K562 (cell line): ENCODE data around the gene FSTL3. TPM values are rescaled to one million over a fixed set of nuclear protein-coding genes. Genes with fewer than 3 reads are reported as not detected.

Experiments used
- CSDE1 ChIP-seq, 2 experiments: fragments of 450-650 bp; IDR thresholded peaks; 2 replicates each; pipeline ENCODE4 v1.6.1; 2016; ENCODE audit warnings: mild to moderate bottlenecking in 1 of 2
- CXXC5 ChIP-seq: fragments of 250-450 bp; sonication (Bioruptor Pico); IDR thresholded peaks from 2 replicates; pipeline ENCODE4 v1.8.0; 2022; ENCODE audit warnings: inconsistent platforms, mild to moderate bottlenecking, moderate library complexity
- E2F4 ChIP-seq: sonication (generic); formaldehyde crosslinking; IDR thresholded peaks from 2 replicates; pipeline ENCODE4 v1.8.0; 2022; ENCODE audit warnings: mild to moderate bottlenecking, low read depth, missing genetic modification reagents
- FOXJ2 ChIP-seq: fragments of 200-800 bp; sonication (Bioruptor generic); IDR thresholded peaks from 2 replicates; pipeline ENCODE4 v1.6.1; 2016; ENCODE audit warnings: missing genetic modification characterization, missing compliant biosample characterization
- MCM7 ChIP-seq, 2 experiments: fragments of 450-650 bp; IDR thresholded peaks; 2 replicates each; pipeline ENCODE4 v1.6.1; 2016 to 2018
- MED1 ChIP-seq: sonication (generic); formaldehyde crosslinking; IDR thresholded peaks from 2 replicates; pipeline ENCODE4 v1.8.1; 2023; ENCODE audit warnings: missing genetic modification reagents, borderline replicate concordance
- MYBL2 ChIP-seq, 2 experiments: fragments of 450-650 bp in 1 of 2; sonication (generic) in 1 of 2; formaldehyde crosslinking in 1 of 2; IDR thresholded peaks; 2 replicates each; pipeline versions ENCODE4 v1.6.1 to v1.8.1; 2017 to 2022; ENCODE audit warnings: borderline replicate concordance in 1 of 2, inconsistent platforms in 1 of 2, low read depth in 1 of 2, mild to moderate bottlenecking in 1 of 2, missing genetic modification reagents in 1 of 2, moderate library complexity in 1 of 2
- MYNN ChIP-seq, 2 experiments: sonication (generic); formaldehyde crosslinking in 1 of 2; IDR thresholded peaks; 2 replicates each; pipeline versions ENCODE4 v1.5.0 to v1.6.1; 2016 to 2020; ENCODE audit warnings: antibody characterized with exemption in 1 of 2, missing genetic modification reagents in 1 of 2
- NUFIP1 ChIP-seq: fragments of 450-650 bp; IDR thresholded peaks from 2 replicates; pipeline ENCODE4 v1.6.1; 2018; ENCODE audit not compliant: partially characterized antibody
- PHF8 ChIP-seq: fragments of 200-600 bp; sonication (generic); IDR thresholded peaks from 2 replicates; pipeline ENCODE4 v1.6.1; 2012; ENCODE audit warnings: mixed run types, mild to moderate bottlenecking, inconsistent platforms, low read length, moderate library complexity, borderline replicate concordance
- SMAD4 ChIP-seq: fragments of 250-450 bp; sonication (Bioruptor Pico); conservative IDR thresholded peaks from 2 replicates; pipeline ENCODE4 v1.8.0; 2021; ENCODE audit warnings: inconsistent platforms, mild to moderate bottlenecking, moderate library complexity
- ZBTB1 ChIP-seq: sonication (generic); formaldehyde crosslinking; IDR thresholded peaks from 2 replicates; pipeline ENCODE4 v1.8.1; 2023; ENCODE audit warnings: missing genetic modification reagents, low read depth, mild to moderate bottlenecking, borderline replicate concordance
- ZNF23 ChIP-seq: fragments of 250-450 bp; sonication (Bioruptor Pico); IDR thresholded peaks from 2 replicates; pipeline ENCODE4 v1.4.0; 2020; ENCODE audit warnings: mild to moderate bottlenecking
- ZNF24 ChIP-seq: fragments of 450-650 bp; IDR thresholded peaks from 2 replicates; pipeline ENCODE4 v1.6.1; 2016
- ZNF589 ChIP-seq: fragments of 200-800 bp; sonication (Bioruptor generic); IDR thresholded peaks from 2 replicates; pipeline ENCODE4 v1.6.1; 2016; ENCODE audit warnings: low read depth, missing genetic modification characterization, missing compliant biosample characterization
- ZNF695 ChIP-seq: fragments of 450-650 bp; formaldehyde crosslinking; IDR thresholded peaks from 2 replicates; pipeline ENCODE4 v1.4.0; 2020; ENCODE audit warnings: mild to moderate bottlenecking, moderate library complexity
- polyA plus RNA-seq, 8 experiments: library from polyadenylated mRNA; depleted of rRNA in 4 of 8; stranded (reverse) in 5 of 8; unstranded in 3 of 8; fragments of >200 nt; fragmentation: Nextera tagmentation in 2 of 8; fragmentation: Illumina TruSeq in 1 of 8; extraction: Ambion mirVana in 2 of 8; extraction: Trizol in 1 of 8; gene quantifications; 2 replicates each; pipeline versions ENCODE4 v1.2.1 to v1.2.3, GENCODE V29; 2011 to 2014; ENCODE audit warnings: inconsistent platforms in 1 of 8, missing spikeins in 1 of 8
- total RNA-seq, 7 experiments: library from RNA; depleted of rRNA in 6 of 7; stranded (reverse); fragments of >200 nt in 6 of 7; fragmentation: Illumina TruSeq in 2 of 7; extraction: Trizol in 2 of 7; gene quantifications; 2 replicates each; pipeline versions ENCODE4 v1.2.1 to v1.2.3, GENCODE V29; 2011 to 2021; ENCODE audit warnings: low replicate concordance in 1 of 7
- TF ChIP-seq, protein P1 (sequence below): sonication (generic); formaldehyde crosslinking; IDR thresholded peaks from 2 replicates; pipeline ENCODE4 v1.8.0; 2022; ENCODE audit warnings: mild to moderate bottlenecking, missing genetic modification reagents, borderline replicate concordance
- TF ChIP-seq, protein P2 (sequence below), 2 experiments: fragments of 450-650 bp in 1 of 2; sonication (generic) in 1 of 2; formaldehyde crosslinking; conservative IDR thresholded peaks; 2 replicates each; pipeline versions ENCODE4 v1.4.0 to v1.8.1; 2020 to 2022; ENCODE audit warnings: mild to moderate bottlenecking in 1 of 2, missing genetic modification reagents in 1 of 2
- TF ChIP-seq, protein P3 (sequence below): fragments of 450-650 bp; IDR thresholded peaks from 2 replicates; pipeline ENCODE4 v1.6.1; 2016; ENCODE audit warnings: mild to moderate bottlenecking

FSTL3 gene
- total and polyA plus RNA-seq, 9 of the 15 experiments (the other 6 are each of a cell fraction or from before 2014, with no cell fraction given) = 0.35 to 6.8 (median 4.2) TPM; not detected in 1

- TF ChIP-seq, protein P1, sequence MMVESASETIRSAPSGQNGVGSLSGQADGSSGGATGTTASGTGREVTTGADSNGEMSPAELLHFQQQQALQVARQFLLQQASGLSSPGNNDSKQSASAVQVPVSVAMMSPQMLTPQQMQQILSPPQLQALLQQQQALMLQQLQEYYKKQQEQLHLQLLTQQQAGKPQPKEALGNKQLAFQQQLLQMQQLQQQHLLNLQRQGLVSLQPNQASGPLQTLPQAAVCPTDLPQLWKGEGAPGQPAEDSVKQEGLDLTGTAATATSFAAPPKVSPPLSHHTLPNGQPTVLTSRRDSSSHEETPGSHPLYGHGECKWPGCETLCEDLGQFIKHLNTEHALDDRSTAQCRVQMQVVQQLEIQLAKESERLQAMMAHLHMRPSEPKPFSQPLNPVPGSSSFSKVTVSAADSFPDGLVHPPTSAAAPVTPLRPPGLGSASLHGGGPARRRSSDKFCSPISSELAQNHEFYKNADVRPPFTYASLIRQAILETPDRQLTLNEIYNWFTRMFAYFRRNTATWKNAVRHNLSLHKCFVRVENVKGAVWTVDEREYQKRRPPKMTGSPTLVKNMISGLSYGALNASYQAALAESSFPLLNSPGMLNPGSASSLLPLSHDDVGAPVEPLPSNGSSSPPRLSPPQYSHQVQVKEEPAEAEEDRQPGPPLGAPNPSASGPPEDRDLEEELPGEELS (CRISPR knock-in tag) = 0 out of 2 replicates have a peak, but pooled peaks have one; percentile 35
- no peak for TF ChIP-seq E2F4 (CRISPR knock-in tag)
- TF ChIP-seq ZNF23 (CRISPR knock-in tag) = no peak
- no peak for TF ChIP-seq ZNF589 (CRISPR knock-in tag)
- TF ChIP-seq ZNF695 (CRISPR knock-in tag) = no peak
- TF ChIP-seq FOXJ2 (tag) = peak; percentile 44; the same call in 1 of the 2 replicates
- peak; percentile 99 for TF ChIP-seq CXXC5 (CRISPR knock-in tag)
- TF ChIP-seq MED1 (CRISPR knock-in tag) = 0 out of 2 replicates have a peak, but pooled peaks have one; percentile 79
- TF ChIP-seq, protein P2, sequence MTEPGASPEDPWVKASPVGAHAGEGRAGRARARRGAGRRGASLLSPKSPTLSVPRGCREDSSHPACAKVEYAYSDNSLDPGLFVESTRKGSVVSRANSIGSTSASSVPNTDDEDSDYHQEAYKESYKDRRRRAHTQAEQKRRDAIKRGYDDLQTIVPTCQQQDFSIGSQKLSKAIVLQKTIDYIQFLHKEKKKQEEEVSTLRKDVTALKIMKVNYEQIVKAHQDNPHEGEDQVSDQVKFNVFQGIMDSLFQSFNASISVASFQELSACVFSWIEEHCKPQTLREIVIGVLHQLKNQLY (CRISPR knock-in tag; conservative IDR thresholded peaks at IDR 0.05) = no peak
- TF ChIP-seq ZBTB1 (CRISPR knock-in tag) = peak; percentile 99
- TF ChIP-seq MYBL2 (IDR thresholded peaks at IDR 0.05; ENCODE audit: low read depth) = no peak
- TF ChIP-seq MYBL2 (CRISPR knock-in tag; IDR thresholded peaks at IDR 0.05; ENCODE audit: borderline replicate concordance) = no peak
- no peak for TF ChIP-seq MCM7 (IDR thresholded peaks at IDR 0.05)
- no peak for TF ChIP-seq MYNN (IDR thresholded peaks at IDR 0.05)
- TF ChIP-seq MYNN (CRISPR knock-in tag; IDR thresholded peaks at IDR 0.05) = no peak
- 0 out of 2 replicates have a peak, but pooled peaks have one; percentile 57 for TF ChIP-seq SMAD4 (CRISPR knock-in tag)
- no peak for TF ChIP-seq NUFIP1
- TF ChIP-seq CSDE1 (IDR thresholded peaks at IDR 0.05) = no peak
- peak; percentile 76; the same call in 1 of the 2 replicates for TF ChIP-seq PHF8
- TF ChIP-seq, protein P3, sequence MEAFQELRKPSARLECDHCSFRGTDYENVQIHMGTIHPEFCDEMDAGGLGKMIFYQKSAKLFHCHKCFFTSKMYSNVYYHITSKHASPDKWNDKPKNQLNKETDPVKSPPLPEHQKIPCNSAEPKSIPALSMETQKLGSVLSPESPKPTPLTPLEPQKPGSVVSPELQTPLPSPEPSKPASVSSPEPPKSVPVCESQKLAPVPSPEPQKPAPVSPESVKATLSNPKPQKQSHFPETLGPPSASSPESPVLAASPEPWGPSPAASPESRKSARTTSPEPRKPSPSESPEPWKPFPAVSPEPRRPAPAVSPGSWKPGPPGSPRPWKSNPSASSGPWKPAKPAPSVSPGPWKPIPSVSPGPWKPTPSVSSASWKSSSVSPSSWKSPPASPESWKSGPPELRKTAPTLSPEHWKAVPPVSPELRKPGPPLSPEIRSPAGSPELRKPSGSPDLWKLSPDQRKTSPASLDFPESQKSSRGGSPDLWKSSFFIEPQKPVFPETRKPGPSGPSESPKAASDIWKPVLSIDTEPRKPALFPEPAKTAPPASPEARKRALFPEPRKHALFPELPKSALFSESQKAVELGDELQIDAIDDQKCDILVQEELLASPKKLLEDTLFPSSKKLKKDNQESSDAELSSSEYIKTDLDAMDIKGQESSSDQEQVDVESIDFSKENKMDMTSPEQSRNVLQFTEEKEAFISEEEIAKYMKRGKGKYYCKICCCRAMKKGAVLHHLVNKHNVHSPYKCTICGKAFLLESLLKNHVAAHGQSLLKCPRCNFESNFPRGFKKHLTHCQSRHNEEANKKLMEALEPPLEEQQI = no peak
- TF ChIP-seq ZNF24 = peak; percentile 52; the same call in 1 of the 2 replicates
Measured at GRCh38 chr19:662962-663681, 13.1 kb upstream of the FSTL3 start, which contains the start of gene RNF126 (continued).
